Measurements from ENCODE around the gene LRP1-AS. TPM values are rescaled to one million over a fixed set of nuclear protein-coding genes. Genes with fewer than 3 reads are reported as not detected.

The LRP1-AS gene
- total RNA-seq, 2 experiments from 2014 or later: not detected

- peaks cover 2% of the 10 kb centered on the region for H3K36me3 ChIP-seq (ENCODE audit: insufficient read depth, low read length)
- Mint-ChIP-seq H3K4me3 (no peak overlapping the region), H3K27ac (no peak overlapping the region), H3K4me1 (ENCODE audit: low read depth) (no peaks in the 10 kb centered on the region), H3K36me3 (ENCODE audit: low read depth) (peaks cover 5% of the 10 kb centered on the region), H3K27me3 (no peaks in the 10 kb centered on the region), H3K9me3 (no peaks in the 10 kb centered on the region)
- intact Hi-C loops (cut with DNase I, micrococcal nuclease): no loop called here
- DNase-seq: no peak
- ChIA-PET CTCF (interaction anchor here (1.6 kb wide), 1 partner anchor 66 kb away, joined by 4 read pairs; no protein-coding TSS in a partner anchor), POLR2A (no interaction called here)
- TF ChIP-seq CTCF (IDR thresholded peaks at IDR 0.05): no peak
- no peak for ATAC-seq (ENCODE audit: poor library complexity)
- H3K4me1 ChIP-seq (ENCODE audit: insufficient read depth, low read length): no peaks in the 10 kb centered on the region
- H3K9me3 ChIP-seq (ENCODE audit: control insufficient read depth in 1 of 2, insufficient read depth in 1 of 2, low read length in 2 of 2): no peaks in the 10 kb centered on the region
- no peak overlapping the region for H3K27ac ChIP-seq (ENCODE audit: low read depth in 1 of 2, low read length in 2 of 2)
- no peak overlapping the region for H3K4me3 ChIP-seq (ENCODE audit: low read length)
- no peaks in the 10 kb centered on the region for H3K27me3 ChIP-seq (ENCODE audit: control insufficient read depth in 1 of 2, insufficient read depth in 2 of 2, low read length in 2 of 2)
Observed at GRCh38 chr12:57190821-57191220, 43.4 kb upstream of the LRP1-AS start.

- CTCF ChIA-PET: interaction anchor here (1.6 kb wide), 1 partner anchor 66 kb away, joined by 4 read pairs; no protein-coding TSS in a partner anchor
- no peak overlapping the region for H3K27ac Mint-ChIP-seq
- no peak for ATAC-seq (ENCODE audit: poor library complexity)
Observed at GRCh38 chr12:57190037-57190436, 42.6 kb upstream of the LRP1-AS start.

GRCh38 chr12:57188090-57188425, 40.6 kb upstream of the LRP1-AS start:
- no peak overlapping the region for H3K27ac Mint-ChIP-seq
- POLR2A ChIA-PET: interaction anchor here (0.9 kb wide), 1 partner anchor 40 kb away, joined by 4 read pairs; no protein-coding TSS in a partner anchor

More at GRCh38 chr12:57190037-57190436, 42.6 kb upstream of the LRP1-AS start:
- H3K27me3 Mint-ChIP-seq: no peaks in the 10 kb centered on the region
- no peaks in the 10 kb centered on the region for H3K27me3 ChIP-seq (ENCODE audit: control insufficient read depth in 1 of 2, insufficient read depth in 2 of 2, low read length in 2 of 2)
- H3K36me3 Mint-ChIP-seq (ENCODE audit: low read depth): peaks cover 5% of the 10 kb centered on the region
- no peak for DNase-seq
- peaks cover 2% of the 10 kb centered on the region for H3K36me3 ChIP-seq (ENCODE audit: insufficient read depth, low read length)
- H3K4me1 Mint-ChIP-seq (ENCODE audit: low read depth): no peaks in the 10 kb centered on the region
- H3K4me3 ChIP-seq (ENCODE audit: low read length): no peak overlapping the region
- no peak overlapping the region for H3K4me3 Mint-ChIP-seq
- no peak overlapping the region for H3K27ac ChIP-seq (ENCODE audit: low read depth in 1 of 2, low read length in 2 of 2)
- no peaks in the 10 kb centered on the region for H3K4me1 ChIP-seq (ENCODE audit: insufficient read depth, low read length)
- TF ChIP-seq CTCF (IDR thresholded peaks at IDR 0.05): no peak
- POLR2A ChIA-PET: no interaction called here
- intact Hi-C loops (cut with DNase I, micrococcal nuclease): no loop called here
- no peaks in the 10 kb centered on the region for H3K9me3 Mint-ChIP-seq
- no peaks in the 10 kb centered on the region for H3K9me3 ChIP-seq (ENCODE audit: control insufficient read depth in 1 of 2, insufficient read depth in 1 of 2, low read length in 2 of 2)

More at GRCh38 chr12:57188090-57188425, 40.6 kb upstream of the LRP1-AS start:
- H3K27me3 ChIP-seq (ENCODE audit: control insufficient read depth in 1 of 2, insufficient read depth in 2 of 2, low read length in 2 of 2): no peaks in the 10 kb centered on the region
- peaks cover 2% of the 10 kb centered on the region for H3K36me3 ChIP-seq (ENCODE audit: insufficient read depth, low read length)
- no peaks in the 10 kb centered on the region for H3K9me3 Mint-ChIP-seq
- no peak overlapping the region for H3K4me3 ChIP-seq (ENCODE audit: low read length)
- CTCF ChIA-PET: interaction anchor here (2.1 kb wide), 1 partner anchor 64 kb away, joined by 7 read pairs; no protein-coding TSS in a partner anchor
- TF ChIP-seq CTCF (IDR thresholded peaks at IDR 0.05): no peak
- ATAC-seq (ENCODE audit: poor library complexity): no peak
- no peaks in the 10 kb centered on the region for H3K9me3 ChIP-seq (ENCODE audit: control insufficient read depth in 1 of 2, insufficient read depth in 1 of 2, low read length in 2 of 2)
- intact Hi-C loops (cut with DNase I, micrococcal nuclease): no loop called here
- peaks cover 2% of the 10 kb centered on the region for H3K4me1 ChIP-seq (ENCODE audit: insufficient read depth, low read length)
- no peaks in the 10 kb centered on the region for H3K4me1 Mint-ChIP-seq (ENCODE audit: low read depth)
- no peak overlapping the region for H3K4me3 Mint-ChIP-seq
- H3K27ac ChIP-seq (ENCODE audit: low read depth in 1 of 2, low read length in 2 of 2): no peak overlapping the region
- DNase-seq: no peak
- peaks cover 5% of the 10 kb centered on the region for H3K36me3 Mint-ChIP-seq (ENCODE audit: low read depth)
- H3K27me3 Mint-ChIP-seq: no peaks in the 10 kb centered on the region
